Measurements from ENCODE around the gene MARK2. TPM values are rescaled to one million over a fixed set of nuclear protein-coding genes. Genes with fewer than 3 reads are reported as not detected.
"Not testable (repeated sequence)": the region's sequence is repeated elsewhere in the genome, so short reads cannot be mapped to it uniquely, and the experiment has no call there.

MARK2 gene
- total RNA-seq, 1 experiment from 2014 or later, result 39.8 TPM

DNA sequence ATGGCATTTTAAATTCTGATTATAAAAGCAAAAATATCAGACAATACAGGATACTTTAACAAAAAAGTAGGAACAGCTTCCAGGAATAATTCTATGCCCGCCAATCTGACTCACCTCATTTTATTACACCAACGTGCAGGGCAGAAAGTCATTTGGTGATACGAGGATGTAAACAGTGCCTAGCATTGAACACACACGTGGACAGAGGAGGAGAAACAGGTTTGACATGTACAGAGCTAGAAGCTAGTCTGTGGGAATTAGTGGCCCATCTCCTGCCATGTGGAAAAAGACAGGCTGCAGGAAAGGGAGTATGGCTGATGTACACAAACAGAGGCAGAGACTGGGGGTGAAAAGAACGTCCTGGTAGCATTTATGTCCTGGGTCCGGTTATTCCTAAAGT, 34.7 kb upstream of the MARK2 start (continued):
- TF ChIP-seq EGR1 (IDR thresholded peaks at IDR 0.05; ENCODE audit: low read depth), result no peak
- TF ChIP-seq SRF (IDR thresholded peaks at IDR 0.05; ENCODE audit: low read depth), result no peak
- no peak for TF ChIP-seq EZH2phosphoT487 (IDR thresholded peaks at IDR 0.05; ENCODE audit: borderline replicate concordance)
- TF ChIP-seq TCF7L2 (IDR thresholded peaks at IDR 0.05; ENCODE audit: borderline replicate concordance, extremely low read depth, insufficient read depth, insufficient read length), result no peak
- TF ChIP-seq SP1 (IDR thresholded peaks at IDR 0.05; ENCODE audit: low read depth), result peak; percentile 81

DNA sequence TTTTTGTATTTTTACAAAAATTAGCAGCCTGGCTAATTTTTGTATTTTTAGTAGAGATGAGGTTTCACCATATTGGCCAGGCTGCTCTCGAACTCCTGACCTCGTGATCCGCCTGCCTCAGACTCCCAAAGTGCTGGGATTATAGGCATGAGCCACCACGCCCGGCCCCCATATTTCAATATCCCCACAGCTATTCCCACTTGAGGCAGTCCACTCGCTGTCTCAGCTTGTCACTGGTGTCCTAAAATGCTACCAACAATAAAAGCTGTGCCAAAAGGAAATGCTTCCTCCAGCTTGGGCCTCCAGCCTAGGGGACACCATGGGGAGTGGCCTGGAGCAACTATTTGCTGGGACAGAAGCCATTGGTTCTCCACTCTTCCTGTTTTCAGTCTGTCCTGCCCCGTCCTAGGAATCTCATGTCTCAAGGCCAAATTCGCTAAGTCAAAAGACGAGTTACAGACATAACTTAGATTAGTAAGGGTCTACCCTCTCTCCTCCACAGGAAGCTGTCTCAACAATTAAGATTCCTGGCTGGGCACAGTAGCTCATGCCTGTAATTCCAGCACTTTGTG, 33.0 kb upstream of the MARK2 start:
- ChIA-PET CTCF (no interaction called here), RAD21 (ENCODE audit: low non-redundant PET in 1 of 2, low total read pairs in 2 of 2, uncharacterized antibody in 2 of 2, unreplicated experiment in 2 of 2) (no interaction called here), POLR2A (no interaction called here)
- DNase-seq (ENCODE audit: low read depth, low spot score) (no peak), ATAC-seq (no peak)
- intact Hi-C loops (cut with micrococcal nuclease), result no loop called here
- Histone ChIP-seq H3K79me2 (ENCODE audit: insufficient read depth, low read length) (no peaks in the 10 kb centered on the region), H3K4me3 (replicated peaks in 1 of 2; ENCODE audit: low read depth in 1 of 2, low read length in 2 of 2) (no peak overlapping the region), H3K9me2 (ENCODE audit: insufficient read depth) (no peaks in the 10 kb centered on the region), H3K9ac (ENCODE audit: low read length) (no peak overlapping the region), H4K20me1 (ENCODE audit: insufficient read depth) (no peaks in the 10 kb centered on the region), H3K27ac (ENCODE audit: low read depth, low read length) (no peak overlapping the region), H3K27me3 (ENCODE audit: insufficient read depth, low read length) (no peaks in the 10 kb centered on the region), H2AFZ (ENCODE audit: low read depth, low read length, poor library complexity, severe bottlenecking) (no peak overlapping the region), H3K9me3 (ENCODE audit: control insufficient read depth in 1 of 2, insufficient read depth in 1 of 2, low read depth in 1 of 2, low read length in 2 of 2) (no peaks in the 10 kb centered on the region), H3K4me1 (ENCODE audit: control insufficient read depth in 1 of 2, insufficient read depth in 2 of 2, low read length in 2 of 2) (peaks cover 12 to 33% of the 10 kb centered on the region in 2 experiments; a peak in 3 of 4 replicates), H3K36me3 (ENCODE audit: control insufficient read depth in 1 of 2, insufficient read depth in 2 of 2, low read length in 2 of 2) (no peaks in the 10 kb centered on the region), H3K4me2 (ENCODE audit: low read length) (no peak overlapping the region)
- TF ChIP-seq RAD21 (IDR thresholded peaks at IDR 0.05; ENCODE audit: low read depth) (no peak), SIN3A (IDR thresholded peaks at IDR 0.05; ENCODE audit: low read depth) (no peak), EGR1 (IDR thresholded peaks at IDR 0.05; ENCODE audit: low read depth) (no peak), CEBPB (IDR thresholded peaks at IDR 0.05; ENCODE audit: low read depth) (no peak), JUND (IDR thresholded peaks at IDR 0.05) (no peak), SRF (IDR thresholded peaks at IDR 0.05; ENCODE audit: low read depth) (no peak), SP1 (IDR thresholded peaks at IDR 0.05; ENCODE audit: low read depth) (no peak), TCF7L2 (IDR thresholded peaks at IDR 0.05; ENCODE audit: borderline replicate concordance, extremely low read depth, insufficient read depth, insufficient read length) (no peak)
- TF ChIP-seq, protein P1, sequence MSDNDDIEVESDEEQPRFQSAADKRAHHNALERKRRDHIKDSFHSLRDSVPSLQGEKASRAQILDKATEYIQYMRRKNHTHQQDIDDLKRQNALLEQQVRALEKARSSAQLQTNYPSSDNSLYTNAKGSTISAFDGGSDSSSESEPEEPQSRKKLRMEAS (IDR thresholded peaks at IDR 0.05), result no peak
- TF ChIP-seq, protein P2, sequence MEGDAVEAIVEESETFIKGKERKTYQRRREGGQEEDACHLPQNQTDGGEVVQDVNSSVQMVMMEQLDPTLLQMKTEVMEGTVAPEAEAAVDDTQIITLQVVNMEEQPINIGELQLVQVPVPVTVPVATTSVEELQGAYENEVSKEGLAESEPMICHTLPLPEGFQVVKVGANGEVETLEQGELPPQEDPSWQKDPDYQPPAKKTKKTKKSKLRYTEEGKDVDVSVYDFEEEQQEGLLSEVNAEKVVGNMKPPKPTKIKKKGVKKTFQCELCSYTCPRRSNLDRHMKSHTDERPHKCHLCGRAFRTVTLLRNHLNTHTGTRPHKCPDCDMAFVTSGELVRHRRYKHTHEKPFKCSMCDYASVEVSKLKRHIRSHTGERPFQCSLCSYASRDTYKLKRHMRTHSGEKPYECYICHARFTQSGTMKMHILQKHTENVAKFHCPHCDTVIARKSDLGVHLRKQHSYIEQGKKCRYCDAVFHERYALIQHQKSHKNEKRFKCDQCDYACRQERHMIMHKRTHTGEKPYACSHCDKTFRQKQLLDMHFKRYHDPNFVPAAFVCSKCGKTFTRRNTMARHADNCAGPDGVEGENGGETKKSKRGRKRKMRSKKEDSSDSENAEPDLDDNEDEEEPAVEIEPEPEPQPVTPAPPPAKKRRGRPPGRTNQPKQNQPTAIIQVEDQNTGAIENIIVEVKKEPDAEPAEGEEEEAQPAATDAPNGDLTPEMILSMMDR (IDR thresholded peaks at IDR 0.05 in 2 of 3, conservative IDR thresholded peaks at IDR 0.05 in 1 of 3; ENCODE audit: borderline replicate concordance in 1 of 3, insufficient read depth in 1 of 3, low read depth in 2 of 3, low read length in 2 of 3), result no peak
- TF ChIP-seq, protein P3, sequence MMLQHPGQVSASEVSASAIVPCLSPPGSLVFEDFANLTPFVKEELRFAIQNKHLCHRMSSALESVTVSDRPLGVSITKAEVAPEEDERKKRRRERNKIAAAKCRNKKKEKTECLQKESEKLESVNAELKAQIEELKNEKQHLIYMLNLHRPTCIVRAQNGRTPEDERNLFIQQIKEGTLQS (IDR thresholded peaks at IDR 0.05), result no peak
- BruUV-seq (replicated peaks), result no TSS peak

DNA sequence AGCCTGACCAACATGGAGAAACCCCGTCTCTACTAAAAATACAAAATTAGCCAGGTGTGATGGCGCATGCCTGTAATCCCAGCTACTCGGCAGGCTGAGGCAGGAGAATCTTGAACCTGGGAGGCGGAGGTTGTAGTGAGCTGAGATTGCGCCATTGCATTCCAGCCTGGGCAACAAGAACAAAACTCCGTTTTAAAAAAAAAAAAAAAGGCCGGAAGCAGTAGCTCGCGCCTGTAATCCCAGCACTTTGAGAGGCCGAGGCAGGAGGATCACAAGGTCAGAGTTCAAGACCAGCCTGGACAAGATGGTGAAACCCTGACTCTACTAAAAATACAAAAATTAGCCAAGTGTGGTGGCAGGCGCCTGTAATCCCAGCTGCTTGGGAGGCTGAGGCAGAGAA, 28.5 kb upstream of the MARK2 start:
- CTCF ChIA-PET; H3K4me2 ChIP-seq (ENCODE audit: low read length); H4K20me1 ChIP-seq (ENCODE audit: insufficient read depth); H2AFZ ChIP-seq (ENCODE audit: low read depth, low read length, poor library complexity, severe bottlenecking); H3K4me3 ChIP-seq (replicated peaks in 1 of 2; ENCODE audit: low read depth in 1 of 2, low read length in 2 of 2); ATAC-seq; intact Hi-C loops (cut with micrococcal nuclease); H3K27ac ChIP-seq (ENCODE audit: low read depth, low read length); H3K27me3 ChIP-seq (ENCODE audit: insufficient read depth, low read length); BruUV-seq (replicated peaks); H3K36me3 ChIP-seq (ENCODE audit: control insufficient read depth in 1 of 2, insufficient read depth in 2 of 2, low read length in 2 of 2); H3K9me2 ChIP-seq (ENCODE audit: insufficient read depth); H3K9me3 ChIP-seq (ENCODE audit: control insufficient read depth in 1 of 2, insufficient read depth in 1 of 2, low read depth in 1 of 2, low read length in 2 of 2); RAD21 ChIA-PET (ENCODE audit: low non-redundant PET in 1 of 2, low total read pairs in 2 of 2, uncharacterized antibody in 2 of 2, unreplicated experiment in 2 of 2); H3K9ac ChIP-seq (ENCODE audit: low read length); DNase-seq (ENCODE audit: low read depth, low spot score): not testable (repeated sequence)
- Histone ChIP-seq H3K4me1 (ENCODE audit: control insufficient read depth in 1 of 2, insufficient read depth in 2 of 2, low read length in 2 of 2) (peaks cover 10 to 24% of the 10 kb centered on the region in 2 experiments; a peak in 3 of 4 replicates), H3K79me2 (ENCODE audit: insufficient read depth, low read length) (peaks cover 19% of the 10 kb centered on the region)
- POLR2A ChIA-PET, result interaction anchor here (0.6 to 1.6 kb wide), 3 partner anchors 7 to 891 kb away, joined by 3 to 5 read pairs (median 3); partner anchors contain the start of gene MARK2
